ENCODE measurements around the gene COL2A1.

- no peak for TF ChIP-seq CTCF (IDR thresholded peaks at IDR 0.05)
- TF ChIP-seq EP300 (IDR thresholded peaks at IDR 0.05), result no peak
Observed at GRCh38 chr12:47982770-47983169, 21.5 kb downstream of the COL2A1 start.
